HG03060 (cell line): Measurements from ENCODE around the gene RETSAT.
"Not testable (repeated sequence)": the region's sequence is repeated elsewhere in the genome, so short reads cannot be mapped to it uniquely, and the experiment has no call there.

Experiments
- ATAC-seq: cut with Tn5 transposase; IDR thresholded peaks from one replicate; pipeline ENCODE4 v1.9.1; 2021; ENCODE audit warnings: low read depth, moderate number of reproducible peaks; ENCODE audit not compliant: unreplicated experiment

RETSAT gene

DNA sequence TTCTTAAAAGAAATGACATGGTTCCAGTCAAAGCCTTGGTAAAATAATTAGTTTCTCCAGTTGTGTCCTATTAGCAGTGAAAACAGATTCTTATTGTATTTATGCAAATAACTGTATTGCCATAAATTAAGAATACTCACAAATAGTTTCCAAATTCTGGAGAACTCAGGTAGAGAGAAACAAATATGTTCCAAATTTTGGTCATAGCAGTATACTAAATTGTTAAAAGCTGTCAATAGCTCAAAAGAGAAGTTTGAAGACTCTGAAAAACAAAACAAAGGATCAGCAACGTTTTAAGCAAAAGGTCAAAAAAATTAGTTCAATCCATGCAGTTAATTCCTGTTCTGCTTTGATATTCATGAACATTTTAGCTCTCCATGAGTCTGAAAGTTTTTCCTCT is 25.7 kb upstream of the RETSAT start:
- no peak for ATAC-seq

DNA sequence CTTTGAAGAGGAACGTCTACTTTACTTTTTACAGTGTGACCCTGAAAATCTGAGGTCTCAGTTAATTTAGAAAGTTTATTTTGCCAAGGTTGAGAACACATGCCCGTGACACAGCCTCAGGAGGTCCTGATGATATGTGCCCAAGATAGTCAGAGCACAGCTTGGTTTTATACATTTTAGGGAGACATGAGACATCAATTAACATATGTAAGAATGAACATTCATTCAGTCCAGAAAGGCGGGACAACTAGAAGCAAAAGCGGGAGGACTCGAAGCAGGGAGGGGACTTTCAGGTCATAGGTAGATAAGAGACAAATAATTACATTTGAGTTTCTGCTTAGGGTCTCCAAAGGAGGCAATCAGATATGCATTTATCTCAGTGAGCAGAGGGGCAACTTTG is 23.9 kb upstream of the RETSAT start:
- ATAC-seq: no peak

DNA sequence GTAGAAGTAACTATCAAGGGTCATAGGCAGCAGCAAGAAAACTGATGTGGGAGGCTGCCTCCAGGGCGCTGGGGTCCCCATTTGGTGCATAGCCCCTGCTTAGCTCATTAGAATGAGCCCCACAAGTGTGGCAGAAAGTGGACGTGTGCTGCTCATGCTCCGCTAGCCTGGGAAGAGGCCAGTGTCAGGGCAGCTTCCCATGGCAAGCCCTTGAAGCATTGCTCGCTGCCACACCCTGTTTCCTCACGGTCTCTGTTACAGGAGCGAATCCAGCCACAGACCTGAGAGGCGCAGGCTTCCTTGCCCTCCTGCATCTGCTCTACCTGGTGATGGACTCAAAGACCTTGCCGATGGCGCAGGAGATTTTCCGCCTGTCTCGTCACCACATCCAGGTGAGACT is 22.8 kb upstream of the RETSAT start:
- no peak for ATAC-seq

DNA sequence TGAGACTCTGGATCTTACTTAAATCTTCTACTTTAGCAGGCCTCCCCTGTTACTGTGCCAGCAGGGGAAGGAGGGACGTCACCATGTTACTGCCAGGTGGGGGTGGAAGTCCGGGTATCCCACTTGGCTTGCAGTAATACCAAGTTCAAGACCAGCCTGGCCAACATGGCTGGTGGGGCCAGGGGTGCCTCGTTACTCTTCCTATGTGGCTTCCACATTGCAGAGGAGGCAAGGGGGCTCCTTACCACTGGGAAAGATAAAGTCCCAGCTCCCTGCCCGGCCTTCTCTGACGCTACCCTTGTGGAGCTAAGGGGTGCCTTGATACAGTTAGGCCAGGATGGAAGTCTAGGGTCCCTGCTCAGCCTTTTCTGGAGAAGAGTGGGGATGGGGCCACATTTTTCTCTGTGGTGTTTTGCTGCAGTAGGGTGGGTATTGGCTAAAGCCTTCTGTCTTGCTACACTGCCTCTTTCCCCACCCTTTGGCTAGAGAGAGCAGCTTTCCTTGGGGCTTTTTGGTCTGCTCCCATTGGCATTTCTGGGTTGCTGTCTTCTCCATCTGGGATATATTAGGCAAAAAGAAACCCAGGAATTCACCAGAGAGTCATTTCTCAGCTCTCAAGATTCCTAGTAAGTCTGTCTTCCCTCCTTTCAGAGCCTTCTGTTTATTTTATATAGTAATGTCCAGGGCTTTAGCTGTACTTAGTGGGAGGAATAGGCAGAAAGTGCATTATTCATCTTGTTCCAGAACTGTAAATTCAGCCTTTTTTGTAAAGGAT is 22.1 kb upstream of the RETSAT start:
- no peak for ATAC-seq

DNA sequence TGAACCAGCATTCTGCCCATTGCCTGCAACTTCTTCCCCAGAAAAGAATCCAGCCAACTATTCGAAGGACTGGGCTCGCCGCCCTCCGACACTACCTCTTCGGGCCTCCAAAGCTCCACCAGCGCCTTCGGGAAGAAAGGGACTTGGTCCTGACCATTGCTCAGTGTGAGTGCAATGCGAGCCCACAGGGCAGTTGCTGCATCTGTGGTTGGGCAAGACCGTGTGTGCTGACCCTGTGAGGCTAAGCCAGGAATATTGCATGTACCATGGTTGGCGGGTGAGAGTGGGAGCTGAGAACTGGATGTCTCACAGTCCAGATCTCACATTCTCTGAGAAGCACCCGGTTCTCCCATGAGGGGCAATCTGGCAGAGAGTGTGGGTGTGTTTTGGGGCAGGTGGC is 16.7 kb upstream of the RETSAT start:
- no peak for ATAC-seq

DNA sequence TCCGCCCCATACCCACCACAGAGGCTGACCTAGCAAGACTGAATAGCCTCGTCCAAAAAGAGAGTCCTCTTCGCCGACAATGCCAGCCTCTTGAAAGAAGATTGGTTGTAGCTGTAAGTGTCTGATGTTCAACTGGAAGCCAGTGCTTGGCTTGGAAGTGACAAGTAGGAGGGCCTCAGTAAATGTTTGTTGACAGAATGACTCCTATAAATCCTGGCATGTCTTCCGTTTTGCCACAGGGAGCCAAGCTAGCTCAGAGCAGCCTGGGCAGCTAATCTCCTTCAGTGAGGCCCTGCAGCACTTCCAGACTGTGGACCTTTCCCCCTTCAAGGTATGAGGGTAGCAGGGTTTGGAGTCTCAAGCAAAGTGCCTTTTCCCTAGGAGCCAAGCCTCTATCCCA is 15.2 kb upstream of the RETSAT start:
- ATAC-seq: no peak

DNA sequence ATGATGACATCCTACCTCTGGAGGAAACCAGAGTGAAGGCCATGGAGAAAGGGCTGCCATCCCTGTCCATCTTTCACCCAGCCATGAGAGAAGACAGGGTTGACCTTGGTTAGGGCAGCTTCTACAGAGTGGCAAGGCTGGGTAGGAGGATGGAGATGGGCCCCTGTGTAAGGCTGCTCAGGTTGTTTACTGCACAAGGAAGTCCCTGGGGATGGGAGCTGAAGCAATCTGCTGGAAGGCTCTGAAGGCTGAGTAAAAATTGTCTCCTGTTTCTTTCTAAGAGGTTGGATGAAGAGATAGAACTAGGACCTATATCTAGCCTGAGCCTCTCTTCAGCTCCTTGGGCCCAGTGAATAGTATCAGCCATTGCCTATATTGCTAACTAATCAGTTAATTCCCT is 14.6 kb upstream of the RETSAT start:
- no peak for ATAC-seq

DNA sequence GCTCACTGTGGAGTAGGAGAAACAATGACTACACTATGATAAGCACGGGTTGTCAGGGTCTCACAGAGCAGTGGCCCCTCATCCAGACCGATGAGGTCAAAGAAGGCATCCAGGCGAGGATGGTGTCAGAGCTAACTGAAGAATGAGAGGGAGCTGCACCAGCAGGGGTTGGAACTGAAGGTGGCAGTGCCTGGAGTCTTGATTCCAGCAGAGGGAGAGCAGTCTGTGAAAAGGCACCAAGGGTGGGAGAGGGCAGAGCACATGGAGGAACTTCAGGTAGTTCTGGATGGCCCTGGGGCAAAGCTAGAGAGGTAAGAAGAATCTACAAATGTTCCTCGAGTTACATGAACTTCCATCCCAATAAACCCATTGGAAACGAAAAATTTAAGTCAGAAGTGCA is 12.9 kb upstream of the RETSAT start:
- ATAC-seq: no peak

DNA sequence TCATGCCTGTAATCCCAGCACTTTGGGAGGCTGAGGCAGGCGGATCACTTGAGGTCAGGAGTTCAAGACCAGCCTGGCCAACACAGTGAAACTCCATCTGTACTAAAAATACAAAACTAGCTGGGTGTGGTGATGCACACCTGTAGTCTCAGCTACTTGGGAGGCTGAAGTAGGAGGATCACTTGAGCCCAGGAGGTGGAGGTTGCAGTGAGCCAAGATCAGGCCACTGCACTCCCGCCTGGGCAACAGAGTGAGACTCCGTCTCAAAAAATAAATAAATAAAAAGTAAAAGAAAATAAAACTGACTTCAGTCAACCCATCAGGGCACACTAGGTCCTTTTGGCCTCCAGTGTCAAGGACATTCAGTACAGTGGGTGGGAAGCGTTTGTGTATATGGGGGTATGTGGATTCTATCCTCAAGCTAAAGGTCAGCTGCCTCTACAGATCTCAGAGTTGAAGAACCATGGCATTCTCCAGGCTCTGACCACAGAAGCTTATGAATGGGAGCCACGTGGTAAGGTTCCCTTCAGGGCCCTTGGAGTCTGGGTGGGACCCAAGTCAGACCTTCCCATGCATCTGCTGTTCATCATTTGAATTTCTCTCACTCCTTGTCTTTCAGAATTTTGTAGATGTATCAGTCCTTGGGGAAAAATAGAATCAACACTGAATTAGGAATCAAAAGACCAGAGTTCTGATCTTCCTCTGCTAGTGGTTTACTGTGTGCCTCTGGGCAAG is 8.5 kb upstream of the RETSAT start:
- not testable (repeated sequence) for ATAC-seq

DNA sequence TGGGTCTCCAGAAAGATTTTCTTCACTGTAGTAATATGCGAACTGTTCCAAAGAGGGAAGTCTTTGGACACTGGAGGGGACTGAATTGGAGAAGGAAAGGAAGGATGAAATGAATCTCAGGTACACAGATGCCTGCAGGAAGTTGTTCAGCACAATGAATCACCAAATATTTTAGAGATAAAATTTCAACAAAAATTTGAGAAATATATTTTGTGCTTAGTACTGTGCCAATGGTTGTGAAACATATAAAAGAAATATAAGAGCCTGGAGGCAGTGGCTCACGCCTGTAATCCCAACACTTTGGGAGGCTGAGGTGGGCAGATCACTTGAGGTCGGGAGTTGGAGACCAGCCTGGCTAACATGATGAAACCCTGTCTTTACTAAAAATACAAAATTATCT is 3.4 kb upstream of the RETSAT start:
- ATAC-seq: no peak

DNA sequence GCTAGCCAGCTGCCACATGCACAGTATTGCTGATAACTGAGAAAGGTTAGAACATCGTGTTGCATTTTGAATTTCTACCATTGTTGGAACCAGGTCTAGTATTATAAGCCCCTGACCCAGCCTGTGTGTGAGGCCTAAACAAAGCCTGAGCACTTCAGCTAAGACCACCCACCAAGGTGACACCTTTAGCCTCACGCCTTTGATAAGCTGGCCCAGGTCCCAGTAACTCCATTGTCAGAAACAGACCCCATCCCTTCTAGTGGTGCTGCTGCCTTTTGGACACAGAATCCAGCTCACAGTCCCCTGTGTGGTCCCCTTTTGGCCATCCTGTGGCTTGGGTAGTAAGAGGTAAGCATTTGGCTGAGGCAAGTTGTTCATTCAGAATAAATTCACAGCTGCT is 1.9 kb upstream of the RETSAT start:
- no peak for ATAC-seq

DNA sequence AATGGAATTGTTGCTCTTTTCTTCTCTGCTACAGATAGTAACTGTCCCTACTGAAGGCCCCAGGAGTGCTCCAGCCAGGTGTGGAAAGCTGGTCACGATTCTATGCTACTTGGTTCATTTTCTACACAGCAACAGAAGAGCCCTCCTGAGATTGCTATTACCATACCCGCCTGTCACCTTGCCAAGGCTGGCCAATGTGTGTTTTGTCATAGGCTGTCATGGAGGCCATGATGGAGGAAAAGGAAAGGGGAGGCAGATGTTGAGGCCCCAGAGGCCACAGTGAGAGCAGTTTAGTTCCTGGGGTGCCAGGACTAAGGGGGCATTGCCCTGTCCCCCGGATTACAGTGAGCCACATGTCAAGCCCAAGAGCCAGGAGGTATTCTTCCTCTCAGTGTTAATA is 1.2 kb upstream of the RETSAT start:
- no peak for ATAC-seq

DNA sequence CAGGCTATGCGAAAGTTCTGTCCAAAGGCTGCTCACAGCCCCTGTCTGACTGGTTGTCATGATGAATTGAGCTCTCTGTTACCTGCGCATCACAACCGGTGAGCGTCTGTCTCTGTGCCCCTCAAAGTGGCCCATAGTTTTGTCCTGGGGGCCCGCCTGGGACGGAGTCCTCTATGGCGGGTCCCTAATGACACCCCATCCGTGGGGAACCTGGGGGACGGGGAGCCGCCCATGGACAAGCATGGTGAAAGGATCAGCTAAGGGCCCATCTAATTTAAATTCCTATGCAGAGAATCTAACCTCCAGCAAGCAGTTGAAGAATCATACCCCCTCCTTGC is 714 bp upstream of the RETSAT start:
- ATAC-seq: peak; percentile 4

DNA sequence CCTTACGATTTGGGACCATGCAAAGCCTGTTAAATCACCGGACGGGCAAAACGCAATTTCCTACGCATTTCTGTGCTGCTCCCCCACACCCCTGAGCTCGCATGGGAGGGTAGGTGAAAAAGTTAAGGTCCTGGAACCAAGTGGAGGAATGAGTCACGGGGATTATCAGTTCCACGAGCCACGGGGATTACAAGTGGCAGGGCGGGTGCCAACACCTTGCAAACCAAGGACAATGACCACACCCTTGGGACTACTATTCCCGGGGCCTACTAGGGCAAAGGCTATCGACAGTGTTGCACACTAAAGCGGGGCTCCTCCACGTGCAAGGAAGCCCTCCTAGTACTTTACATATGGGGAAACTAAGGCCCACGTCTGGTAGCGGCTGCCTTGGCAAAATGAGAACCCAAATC is 447 bp downstream of the RETSAT start:
- ATAC-seq: no peak

DNA sequence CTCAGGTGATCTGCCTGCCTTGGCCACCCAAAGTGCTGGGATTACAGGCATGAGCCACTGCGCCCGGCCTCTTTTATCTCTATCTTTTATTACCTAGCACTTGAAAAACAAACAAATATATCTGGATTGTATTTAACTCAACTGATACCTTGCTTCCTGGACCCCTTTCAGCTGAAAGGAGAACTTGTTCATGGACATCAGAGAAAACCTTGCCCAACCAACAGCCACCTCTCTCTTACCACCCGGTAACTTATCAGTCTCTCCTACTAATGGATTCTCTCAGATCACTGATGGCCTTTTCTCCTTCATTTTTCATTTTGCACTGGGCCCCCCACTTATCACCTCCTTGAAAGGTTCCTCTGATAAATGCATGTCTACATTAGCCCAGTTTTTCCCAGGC is 6.7 kb downstream of the RETSAT start:
- no peak for ATAC-seq

DNA sequence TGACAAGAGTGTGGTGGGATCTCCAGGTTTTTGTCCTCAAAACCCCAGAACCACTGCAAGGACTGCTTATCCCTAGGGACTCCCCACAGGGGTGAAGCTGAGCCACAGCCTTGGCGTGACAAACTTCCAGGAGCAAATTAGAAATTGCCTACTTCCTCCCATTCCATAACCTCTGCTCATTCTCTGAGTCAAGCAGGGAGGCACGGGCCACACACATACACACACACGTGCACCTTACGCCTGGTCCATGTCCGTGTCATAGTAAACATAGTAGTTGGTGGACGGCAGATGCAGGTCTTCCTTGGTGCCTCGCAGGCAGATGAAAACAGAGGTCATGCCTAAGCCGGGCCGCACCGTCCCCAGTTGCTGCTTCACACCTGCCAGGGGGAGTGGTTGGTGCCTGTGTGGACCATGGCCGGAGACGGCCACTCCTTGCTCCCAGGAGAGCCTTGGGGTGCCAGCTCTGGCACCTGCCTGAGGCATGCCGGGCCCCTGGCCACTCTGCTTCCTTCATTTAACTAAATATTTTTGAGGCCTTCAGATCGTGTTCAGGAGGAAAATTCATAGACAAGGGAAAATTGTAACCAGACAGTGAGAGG is 9.9 kb downstream of the RETSAT start:
- no peak for ATAC-seq

DNA sequence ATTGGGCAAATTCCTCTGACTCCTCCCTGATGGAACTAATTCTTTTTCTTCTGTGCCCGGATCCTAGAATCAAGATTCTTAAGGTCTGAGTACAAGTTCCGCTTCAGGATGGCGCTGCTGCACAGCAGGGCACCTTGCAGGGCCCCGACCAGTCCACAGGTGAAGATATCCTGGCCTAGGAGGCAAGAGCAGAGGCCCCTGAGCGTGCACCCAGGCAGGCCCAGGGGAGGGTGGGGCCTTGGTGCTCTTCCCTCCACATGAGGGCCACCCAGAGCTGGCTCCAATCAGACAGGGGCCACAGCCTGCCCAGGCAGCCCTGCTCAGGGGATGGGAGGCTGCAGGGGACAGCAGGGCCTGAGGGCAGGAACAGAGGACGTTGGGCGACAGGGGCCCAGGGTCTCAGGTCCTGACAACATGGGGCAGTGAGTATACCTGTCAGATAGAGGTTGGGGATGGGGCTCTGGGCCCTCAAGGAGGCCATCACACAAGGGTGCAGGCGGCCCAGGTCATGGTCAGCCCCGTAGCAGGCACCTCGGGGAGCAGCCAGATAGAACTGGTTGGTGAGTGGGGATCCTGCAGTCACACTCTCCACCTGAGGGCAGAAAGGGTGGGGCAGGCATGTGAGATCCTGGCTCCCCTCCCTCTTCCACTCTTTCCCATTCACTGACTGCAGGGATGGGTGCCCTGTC is 11.0 kb downstream of the RETSAT start:
- ATAC-seq: not testable (repeated sequence)

DNA sequence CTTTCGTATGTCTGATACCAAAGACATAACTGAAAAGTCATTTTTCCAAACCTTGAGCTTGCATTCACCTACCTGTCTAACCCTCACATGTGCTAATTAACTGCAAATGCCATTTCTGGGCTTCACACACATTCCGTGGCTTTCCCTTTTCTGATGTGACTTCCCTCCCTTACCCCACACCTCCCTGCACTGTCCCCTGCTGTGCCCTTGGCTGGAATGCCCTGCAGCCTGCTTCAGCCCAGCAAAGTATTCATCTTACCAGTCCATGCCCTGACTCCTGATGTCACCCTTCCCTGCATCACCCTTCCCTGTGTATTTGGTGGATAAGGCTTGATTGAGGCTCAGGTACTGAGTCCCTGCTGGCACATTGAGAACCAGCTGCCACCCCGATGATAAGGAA is 12.2 kb downstream of the RETSAT start:
- no peak for ATAC-seq

DNA sequence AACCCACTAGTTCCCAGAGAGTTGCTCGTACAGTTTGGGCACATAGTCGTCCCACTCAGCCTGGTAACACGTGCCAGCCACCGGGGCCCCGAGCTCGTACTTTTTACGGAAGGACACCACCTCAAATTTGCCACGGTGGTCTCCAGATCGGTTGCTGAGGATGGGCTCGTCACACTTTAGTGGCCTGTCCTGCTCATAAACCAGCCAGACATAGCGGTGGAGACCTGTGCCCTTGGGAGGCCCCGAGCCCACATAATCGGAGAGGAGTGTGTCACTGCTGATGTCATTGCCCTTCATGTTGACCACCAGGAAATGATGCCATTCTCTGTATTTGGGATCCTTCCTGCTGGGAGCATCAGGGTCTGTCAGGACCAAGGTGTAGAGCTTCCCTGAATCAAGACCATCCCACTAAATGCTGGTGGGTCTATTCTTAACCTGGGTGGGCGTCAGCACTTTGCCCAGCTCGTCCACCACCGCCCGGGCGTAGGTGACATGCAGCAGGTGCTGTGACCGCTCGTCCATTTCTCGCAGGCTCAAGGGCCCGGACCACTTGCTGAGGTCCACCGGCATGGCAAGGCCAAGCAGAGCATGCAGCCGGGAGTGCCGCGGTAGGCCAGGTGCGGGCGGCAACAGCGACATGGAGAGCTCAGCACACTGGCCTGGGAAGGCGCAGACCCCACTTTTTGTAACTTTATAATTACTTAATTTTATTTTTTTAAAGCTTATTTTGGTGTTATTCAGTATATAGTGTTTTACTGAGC is 12.9 kb downstream of the RETSAT start:
- ATAC-seq: no peak

DNA sequence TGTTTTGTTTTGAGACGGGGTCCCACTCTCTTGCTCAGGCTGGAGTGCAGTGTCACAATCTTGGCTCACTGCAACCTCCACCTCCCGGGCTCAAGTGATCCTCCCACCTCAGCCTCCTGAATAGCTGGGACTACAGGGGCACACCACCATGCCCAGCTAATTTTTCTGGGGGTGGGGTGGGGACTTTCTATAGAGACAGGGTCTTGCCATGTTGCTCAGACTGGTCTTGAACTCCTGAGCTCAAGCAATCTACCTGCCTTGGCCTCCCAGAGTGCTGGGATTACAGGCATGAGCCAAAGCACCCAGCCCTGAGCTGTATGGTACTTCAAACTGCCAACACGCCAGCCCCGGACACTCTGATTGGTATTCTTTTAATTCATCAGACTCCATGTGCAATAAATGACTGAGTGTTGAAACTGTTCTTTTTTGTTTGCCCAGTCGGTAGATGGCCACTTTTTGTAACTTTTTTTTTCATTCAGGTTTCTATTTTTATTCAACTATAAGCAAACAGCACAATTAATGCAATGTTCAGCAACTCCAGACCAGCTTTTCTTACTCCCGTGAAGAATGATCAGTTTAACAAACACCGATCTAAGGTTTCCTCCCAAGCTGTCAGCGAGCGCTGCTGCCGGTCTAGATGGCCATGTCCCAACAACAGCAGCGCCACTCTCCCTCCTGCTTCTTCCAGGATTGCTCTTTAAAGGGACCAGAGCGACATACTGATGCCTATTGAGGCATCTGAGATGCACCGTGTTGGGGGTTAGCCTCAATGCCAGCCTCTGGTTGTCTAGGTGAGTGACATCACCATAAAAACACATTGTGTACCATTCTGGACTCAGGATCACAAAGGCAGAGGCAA is 14.1 kb downstream of the RETSAT start:
- no peak for ATAC-seq
